Fibroblast of skin of back (primary cell): Measurements from ENCODE around the gene TSHZ2.
"Not testable (repeated sequence)": the region's sequence is repeated elsewhere in the genome, so short reads cannot be mapped to it uniquely, and the experiment has no call there.

ENCODE experiments used
- DNase-seq: peaks from one replicate; pipeline ENCODE4 v3.0.0-alpha.2; 2013

TSHZ2 gene

GRCh38 chr20:53487461-53488200 lies 515.5 kb downstream of the TSHZ2 start:
- no peak for DNase-seq

- DNase-seq: no peak
Observed at GRCh38 chr20:53488775-53489272, 516.7 kb downstream of the TSHZ2 start.

GRCh38 chr20:53489528-53489927 lies 517.4 kb downstream of the TSHZ2 start:
- DNase-seq: no peak

GRCh38 chr20:53490620-53491019 lies 518.5 kb downstream of the TSHZ2 start:
- no peak for DNase-seq

- DNase-seq: no peak
Observed at GRCh38 chr20:53491462-53491861, 519.3 kb downstream of the TSHZ2 start.

- no peak for DNase-seq
Observed at GRCh38 chr20:53492212-53492611, 520.1 kb downstream of the TSHZ2 start.

GRCh38 chr20:53493311-53493857 lies 521.2 kb downstream of the TSHZ2 start:
- peak; percentile 55 for DNase-seq

- DNase-seq: no peak
Observed at GRCh38 chr20:53494753-53495152, 522.6 kb downstream of the TSHZ2 start.

GRCh38 chr20:53495398-53496092 lies 523.4 kb downstream of the TSHZ2 start:
- DNase-seq: peak; percentile 8

- no peak for DNase-seq
Observed at GRCh38 chr20:53497246-53497645, 525.1 kb downstream of the TSHZ2 start.

- no peak for DNase-seq
Observed at GRCh38 chr20:53498341-53498740, 526.2 kb downstream of the TSHZ2 start.

- no peak for DNase-seq
Observed at GRCh38 chr20:53500651-53501050, 528.5 kb downstream of the TSHZ2 start.

- DNase-seq: no peak
Observed at GRCh38 chr20:53502820-53503219, 530.7 kb downstream of the TSHZ2 start.

GRCh38 chr20:53503517-53503919 lies 531.4 kb downstream of the TSHZ2 start:
- DNase-seq: no peak

- not testable (repeated sequence) for DNase-seq
Observed at GRCh38 chr20:53504106-53504505, 531.9 kb downstream of the TSHZ2 start.

GRCh38 chr20:53510262-53510661 lies 538.1 kb downstream of the TSHZ2 start:
- no peak for DNase-seq

GRCh38 chr20:53510704-53511103 lies 538.5 kb downstream of the TSHZ2 start:
- DNase-seq: no peak

- no peak for DNase-seq
Observed at GRCh38 chr20:53512076-53512475, 539.9 kb downstream of the TSHZ2 start.

GRCh38 chr20:53513168-53513488 lies 541.0 kb downstream of the TSHZ2 start:
- peak; percentile 34 for DNase-seq

- DNase-seq: no peak
Observed at GRCh38 chr20:53513489-53514298, 541.5 kb downstream of the TSHZ2 start.

- no peak for DNase-seq
Observed at GRCh38 chr20:53515749-53516148, 543.6 kb downstream of the TSHZ2 start.

GRCh38 chr20:53517146-53517545 lies 545.0 kb downstream of the TSHZ2 start:
- DNase-seq: peak; percentile 11

GRCh38 chr20:53521421-53521820 lies 549.3 kb downstream of the TSHZ2 start:
- peak; percentile 32 for DNase-seq
